Right cardiac atrium (tissue), 5 donors: ENCODE measurements around the gene SLC25A26. TPM values are rescaled to one million over a fixed set of nuclear protein-coding genes. Genes with fewer than 3 reads are reported as not detected.

Experiments
- ATAC-seq, 2 donors: fragments of 200-7000 bp; cut with Tn5 transposase; one replicate each; pipeline versions ENCODE4 v1.8.0 to v1.9.1; 2020; ENCODE audit warnings: moderate library complexity in 2 of 2, mild to moderate bottlenecking in 1 of 2
- DNase-seq, 3 donors: peaks; one replicate each; pipeline ENCODE4 v3.0.0-alpha.2; 2020
- H3K27ac ChIP-seq: one replicate; pipeline ENCODE4 v1.5.1; 2013; ENCODE audit warnings: mild to moderate bottlenecking, low read length, control low read depth, moderate library complexity
- H3K27me3 ChIP-seq: one replicate; pipeline ENCODE4 v1.6.1; 2013; ENCODE audit not compliant: control insufficient read depth, insufficient read depth
- H3K4me1 ChIP-seq: one replicate; pipeline ENCODE4 v1.6.1; 2013; ENCODE audit warnings: low read length; ENCODE audit not compliant: control insufficient read depth, insufficient read depth
- H3K4me3 ChIP-seq: one replicate; pipeline ENCODE4 v1.5.1; 2013; ENCODE audit warnings: low read length, control low read depth
- H3K9me3 ChIP-seq: one replicate; pipeline ENCODE4 v1.6.1; 2013; ENCODE audit warnings: low read length; ENCODE audit not compliant: control insufficient read depth
- WGBS: extraction: QIAGEN DNeasy Blood & Tissue Kit; methylation state at CpG from one replicate; pipeline ENCODE4 v1.1.7; 2013; 5-methylcytosine and 5-hydroxymethylcytosine counted together
- intact Hi-C, 4 donors: fragments of 100-400 bp; cut with DNase I; formaldehyde crosslinking; loops; one replicate each; pipeline versions ENCODE4 v1.11.0 to v1.14.0; 2022 to 2023
- polyA plus RNA-seq: library from polyadenylated mRNA; stranded (reverse); fragments of 200-250 nt; gene quantifications from one replicate; pipeline ENCODE4 v1.2.3, GENCODE V29; 2013
- total RNA-seq, 4 donors: library from RNA; stranded (reverse); fragmentation: NEBNext Ultra II Directional; extraction: Animal tissue kit (Norgen Biotek cat#: 25700); gene quantifications; one replicate each; pipeline ENCODE4 v1.2.1, GENCODE V29; 2021
- donor health status: healthy with polysubstance abuse.
- donor health status: DM: no; HTN: yes; CAD: no.
- donor health status: DM: no; HTN: no; CAD: no.
- donor health status: DM: no; HTN: yes; CAD: no; lungs with severe emphysema.
- donor health status: DM: yes; HTN: yes; CAD: no.

The SLC25A26 gene
- total and polyA plus RNA-seq, 5 donors = 23.9 to 39.4 (median 28.4) TPM

GRCh38 chr3:66248641-66249040 is 27.8 kb downstream of the SLC25A26 start:
- no peak for ATAC-seq
- Histone ChIP-seq H3K27ac (no peak overlapping the region), H3K27me3 (no peaks in the 10 kb centered on the region), H3K4me3 (no peak overlapping the region), H3K9me3 (no peaks in the 10 kb centered on the region), H3K4me1 (no peaks in the 10 kb centered on the region)
- WGBS = 72% methylated on average over 2 of the region's 2 CpGs
- no peak for DNase-seq
- intact Hi-C loops = no loop called here

- no peaks in the 10 kb centered on the region for H3K9me3 ChIP-seq
- H3K27me3 ChIP-seq = no peaks in the 10 kb centered on the region
- no peaks in the 10 kb centered on the region for H3K4me1 ChIP-seq
- intact Hi-C loops = loop anchor here in 3 of 4 donors (5.0 to 10.0 kb wide), 2 partner anchors 563 to 571 kb away; no protein-coding TSS in a partner anchor
- 69% methylated on average over 6 of the region's 6 CpGs for WGBS
- no peak overlapping the region for H3K27ac ChIP-seq
- DNase-seq (no peak), ATAC-seq (no peak)
- no peak overlapping the region for H3K4me3 ChIP-seq
Observed at GRCh38 chr3:66253790-66254620, 33.2 kb downstream of the SLC25A26 start.

- DNase-seq (no peak), ATAC-seq (no peak)
- Histone ChIP-seq H3K27me3 (no peaks in the 10 kb centered on the region), H3K4me3 (no peak overlapping the region), H3K27ac (no peak overlapping the region), H3K4me1 (no peaks in the 10 kb centered on the region), H3K9me3 (no peaks in the 10 kb centered on the region)
- 88% methylated on average over 3 of the region's 3 CpGs for WGBS
- intact Hi-C loops = loop anchor here in 3 of 4 donors (5.0 to 10.0 kb wide), 2 partner anchors 561 to 569 kb away; no protein-coding TSS in a partner anchor
Observed at GRCh38 chr3:66255865-66256264, 35.1 kb downstream of the SLC25A26 start.

GRCh38 chr3:66256806-66257205 is 36.0 kb downstream of the SLC25A26 start:
- DNase-seq = no peak
- intact Hi-C loops = loop anchor here in 3 of 4 donors (5.0 to 10.0 kb wide), 2 partner anchors 560 to 568 kb away; no protein-coding TSS in a partner anchor
- no peak for ATAC-seq
- WGBS = 78% methylated on average over 2 of the region's 2 CpGs
- no peaks in the 10 kb centered on the region for H3K9me3 ChIP-seq
- no peak overlapping the region for H3K4me3 ChIP-seq
- no peak overlapping the region for H3K27ac ChIP-seq
- H3K27me3 ChIP-seq = no peaks in the 10 kb centered on the region
- H3K4me1 ChIP-seq = no peaks in the 10 kb centered on the region

GRCh38 chr3:66259566-66260255 is 38.9 kb downstream of the SLC25A26 start:
- ATAC-seq (peak in 1 of 2 donors; percentile 31), DNase-seq (no peak)
- Histone ChIP-seq H3K4me1 (no peaks in the 10 kb centered on the region), H3K27ac (no peak overlapping the region), H3K9me3 (no peaks in the 10 kb centered on the region), H3K4me3 (no peak overlapping the region), H3K27me3 (no peaks in the 10 kb centered on the region)
- intact Hi-C loops = loop anchor here in 3 of 4 donors (5.0 to 10.0 kb wide), 2 partner anchors 558 to 565 kb away; no protein-coding TSS in a partner anchor
- WGBS = 86% methylated on average over 9 of the region's 9 CpGs

GRCh38 chr3:66260431-66260830 is 39.6 kb downstream of the SLC25A26 start:
- ATAC-seq (peak; percentile 64 to 80), DNase-seq (no peak)
- no peaks in the 10 kb centered on the region for H3K9me3 ChIP-seq
- H3K4me1 ChIP-seq = no peaks in the 10 kb centered on the region
- no peaks in the 10 kb centered on the region for H3K27me3 ChIP-seq
- no peak overlapping the region for H3K27ac ChIP-seq
- 75% methylated on average over 4 of the region's 4 CpGs for WGBS
- intact Hi-C loops = no loop called here
- H3K4me3 ChIP-seq = no peak overlapping the region

GRCh38 chr3:66261355-66261754 is 40.6 kb downstream of the SLC25A26 start:
- ATAC-seq (peak; percentile 22 to 34), DNase-seq (no peak)
- H3K27me3 ChIP-seq = no peaks in the 10 kb centered on the region
- H3K9me3 ChIP-seq = no peaks in the 10 kb centered on the region
- intact Hi-C loops = no loop called here
- no peak overlapping the region for H3K27ac ChIP-seq
- 82% methylated on average over 4 of the region's 4 CpGs for WGBS
- no peak overlapping the region for H3K4me3 ChIP-seq
- no peaks in the 10 kb centered on the region for H3K4me1 ChIP-seq

- no peaks in the 10 kb centered on the region for H3K9me3 ChIP-seq
Observed at GRCh38 chr3:66265649-66266048, 44.8 kb downstream of the SLC25A26 start.

GRCh38 chr3:66266551-66266950 is 45.8 kb downstream of the SLC25A26 start:
- DNase-seq (no peak), ATAC-seq (no peak)
- no peaks in the 10 kb centered on the region for H3K4me1 ChIP-seq
- H3K4me3 ChIP-seq = no peak overlapping the region
- intact Hi-C loops = no loop called here
- H3K27me3 ChIP-seq = no peaks in the 10 kb centered on the region
- H3K27ac ChIP-seq = no peak overlapping the region
- no peaks in the 10 kb centered on the region for H3K9me3 ChIP-seq

More at GRCh38 chr3:66265649-66266048, 44.8 kb downstream of the SLC25A26 start:
- no peak for DNase-seq
- Histone ChIP-seq H3K4me1 (no peaks in the 10 kb centered on the region), H3K27me3 (no peaks in the 10 kb centered on the region), H3K27ac (no peak overlapping the region), H3K4me3 (no peak overlapping the region)
- intact Hi-C loops = no loop called here
- ATAC-seq = no peak
- 98% methylated on average over 2 of the region's 2 CpGs for WGBS

- Histone ChIP-seq H3K9me3 (no peaks in the 10 kb centered on the region), H3K4me3 (no peak overlapping the region), H3K4me1 (no peaks in the 10 kb centered on the region), H3K27ac (no peak overlapping the region), H3K27me3 (no peaks in the 10 kb centered on the region)
- DNase-seq = no peak
- 88% methylated on average over 4 of the region's 4 CpGs for WGBS
- no peak for ATAC-seq
- intact Hi-C loops = no loop called here
Observed at GRCh38 chr3:66267031-66267430, 46.2 kb downstream of the SLC25A26 start.

- ATAC-seq (no peak), DNase-seq (no peak)
- Histone ChIP-seq H3K4me3 (no peak overlapping the region), H3K27ac (no peak overlapping the region), H3K4me1 (no peaks in the 10 kb centered on the region), H3K9me3 (no peaks in the 10 kb centered on the region), H3K27me3 (no peaks in the 10 kb centered on the region)
- intact Hi-C loops = no loop called here
- WGBS = 93% methylated on average over 5 of the region's 5 CpGs
Observed at GRCh38 chr3:66267906-66268305, 47.1 kb downstream of the SLC25A26 start.
